HL-60/S4 treated with retinoic acid at 250 ng/mL for 4 days and 3 days (cell line): Measurements from ENCODE around the gene FAM89B.

Experiments used
- in situ Hi-C: fragments of 300-500 bp; cut with MboI; formaldehyde crosslinking; loops from 2 replicates; pipeline ENCODE4 v1.7.0; 2022; ENCODE audit warnings: low sequenced_read_pairs

Gene FAM89B

GRCh38 chr11:65538915-65539743 lies 33.2 kb upstream of the FAM89B start:
- in situ Hi-C loops: no loop called here

GRCh38 chr11:65539744-65540289 lies 32.5 kb upstream of the FAM89B start:
- in situ Hi-C loops: no loop called here

DNA sequence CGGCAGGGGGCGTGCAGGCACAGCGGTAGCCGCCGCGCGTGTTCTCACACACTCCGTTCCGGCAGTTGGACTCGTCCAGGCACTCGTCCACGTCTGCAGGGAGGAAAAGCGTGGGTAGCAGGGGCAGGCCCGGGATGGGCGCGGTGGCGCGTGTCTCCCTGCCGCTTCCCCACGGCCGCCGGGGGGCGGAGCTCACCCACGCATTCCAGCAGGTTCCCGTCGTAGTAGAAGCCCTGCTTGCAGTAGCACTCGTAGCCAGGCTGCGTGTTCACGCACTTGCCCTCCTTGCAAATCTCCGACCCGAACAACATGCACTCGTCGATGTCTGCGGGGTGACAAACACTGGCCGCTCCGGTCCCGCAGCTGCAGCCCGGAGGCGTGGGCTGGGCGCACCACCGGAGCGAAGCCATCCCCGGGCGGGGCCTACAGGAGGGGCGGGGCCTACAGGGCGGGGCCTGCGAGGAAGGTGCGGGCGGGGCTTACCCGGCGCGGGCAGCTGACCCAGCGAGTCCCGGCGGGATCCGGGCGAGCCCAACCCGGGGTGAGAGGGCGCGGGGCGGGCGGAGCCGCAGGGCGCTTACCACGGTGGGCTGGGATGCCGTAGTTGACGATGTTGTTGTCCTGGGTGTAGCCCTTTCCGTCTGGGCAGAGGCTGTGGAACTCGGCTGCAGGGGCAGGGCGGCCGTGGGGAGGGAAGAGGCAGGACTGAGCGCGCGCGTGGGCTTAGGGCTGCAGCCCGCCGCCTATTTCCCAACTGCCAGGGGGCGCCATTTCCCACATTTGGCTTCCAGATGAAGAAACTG lies 31.8 kb upstream of the FAM89B start:
- in situ Hi-C loops: no loop called here

DNA sequence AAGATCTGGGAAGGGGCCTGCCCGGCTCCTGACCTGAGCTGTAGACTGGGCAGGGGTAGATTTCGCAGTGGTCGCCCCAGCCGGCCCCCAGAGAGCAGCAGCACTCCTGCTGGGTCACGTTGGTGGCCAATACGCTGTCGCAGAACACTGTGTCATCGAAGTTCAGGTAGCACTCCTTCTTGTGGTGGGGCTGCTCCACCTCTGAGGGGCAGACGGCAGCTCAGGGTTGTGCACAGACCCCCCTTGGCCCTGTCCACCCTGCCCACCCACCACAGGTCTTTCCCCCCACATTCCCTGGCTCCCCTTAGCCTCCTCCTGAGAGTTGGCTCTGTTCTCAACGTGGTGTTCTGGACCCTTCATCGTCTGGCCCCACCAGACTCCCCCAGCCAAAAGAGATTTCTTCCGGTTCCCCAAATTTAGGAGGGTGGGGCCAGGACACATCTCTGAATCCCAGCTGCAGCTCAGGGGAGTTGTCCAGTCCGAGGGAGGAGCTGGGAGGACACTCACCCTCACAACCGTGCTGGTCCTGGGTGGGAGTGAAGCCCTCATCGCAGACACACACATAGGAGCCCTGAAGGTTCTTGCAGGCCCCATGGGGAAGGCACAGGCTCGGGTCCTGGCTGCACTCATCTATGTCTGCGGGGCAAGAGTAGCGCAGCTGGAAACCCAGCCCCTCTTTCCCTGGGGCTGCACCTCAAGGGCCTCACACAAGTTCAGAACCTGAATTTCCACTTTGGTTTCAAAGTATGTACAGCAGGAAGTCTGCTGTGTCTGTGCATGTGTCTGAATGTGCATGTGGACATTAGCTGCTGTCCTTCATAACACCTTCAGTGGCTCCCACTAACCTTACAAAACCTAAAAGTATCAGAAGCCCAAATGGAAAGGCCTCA lies 31.0 kb upstream of the FAM89B start:
- in situ Hi-C loops: no loop called here

GRCh38 chr11:65542738-65543390 lies 29.5 kb upstream of the FAM89B start:
- in situ Hi-C loops: no loop called here

DNA sequence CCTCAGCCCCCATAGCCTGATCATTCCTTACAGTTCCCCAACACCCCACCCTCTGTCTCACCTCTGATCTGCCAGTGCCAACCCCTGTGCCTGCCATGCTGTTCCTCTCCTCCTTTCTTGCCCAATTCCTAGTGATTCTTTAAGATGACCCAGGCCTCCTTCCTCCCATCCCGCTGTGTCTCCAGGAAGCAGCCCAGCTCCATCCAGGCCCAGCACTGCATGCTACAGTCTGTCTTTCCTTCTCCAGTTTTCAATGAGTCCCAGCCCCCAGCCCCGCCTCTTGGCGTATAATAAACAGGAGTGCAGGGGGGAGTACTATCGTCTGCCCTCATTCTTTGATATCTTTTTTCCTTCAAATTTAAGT lies 26.5 kb upstream of the FAM89B start:
- in situ Hi-C loops: no loop called here

- in situ Hi-C loops: no loop called here
These were observed 25.9 kb upstream of the FAM89B start for GRCh38 chr11:65546217-65546958.

DNA sequence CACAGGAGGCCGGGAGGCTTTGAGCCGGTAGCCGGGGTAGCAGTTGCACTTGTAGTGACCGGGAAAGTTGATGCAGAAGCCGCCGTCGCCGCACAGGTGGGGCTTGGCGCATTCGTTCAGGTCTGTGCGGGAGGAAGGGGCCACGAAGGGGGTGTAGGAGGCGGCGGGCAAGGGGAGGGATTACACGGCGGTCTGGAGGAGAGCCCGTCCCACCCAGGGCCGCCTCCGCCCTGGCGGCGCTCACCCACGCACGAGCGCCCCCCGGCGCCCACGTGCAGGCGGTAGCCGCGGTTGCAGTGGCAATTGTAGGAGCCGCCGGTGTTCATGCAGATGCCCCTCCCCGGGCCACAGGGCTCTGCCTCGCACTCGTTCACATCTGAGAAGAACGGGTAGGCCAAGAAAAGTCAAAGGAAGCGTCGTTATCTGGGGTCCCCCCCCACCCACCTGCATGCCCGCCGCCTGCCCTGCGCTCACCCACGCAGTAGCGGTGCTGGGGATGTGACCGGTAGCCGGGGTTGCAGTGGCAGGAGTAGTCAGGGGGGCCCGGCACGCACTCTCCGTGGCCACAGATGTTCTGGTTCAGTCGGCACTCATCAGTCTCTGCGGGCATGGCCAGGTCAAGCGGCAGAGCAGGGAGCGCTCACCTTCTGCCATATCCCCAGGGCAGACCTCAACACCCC lies 24.8 kb upstream of the FAM89B start:
- in situ Hi-C loops: no loop called here

DNA sequence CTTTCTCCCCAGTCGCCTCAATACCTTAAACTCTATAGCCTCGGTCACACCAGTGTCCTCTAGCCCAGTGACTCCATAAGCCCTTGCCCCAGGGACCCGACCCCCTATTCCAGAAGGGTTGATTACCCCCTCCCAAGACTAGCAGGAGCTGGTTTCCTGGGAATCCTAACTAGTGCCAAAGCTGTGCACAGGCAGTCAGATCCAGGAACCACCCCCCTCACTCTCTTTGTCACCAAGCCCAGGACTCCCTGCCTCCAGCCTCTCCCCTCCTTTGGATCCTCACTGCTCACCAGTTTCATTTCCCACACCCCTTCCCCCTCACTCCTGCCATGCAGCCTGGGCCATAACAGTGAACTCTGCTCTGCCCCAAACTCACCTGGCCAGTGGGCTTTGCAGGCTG lies 23.9 kb upstream of the FAM89B start:
- in situ Hi-C loops: no loop called here

- in situ Hi-C loops: no loop called here
These were observed 23.2 kb upstream of the FAM89B start for GRCh38 chr11:65549096-65549495.

- in situ Hi-C loops: no loop called here
These were observed 20.6 kb upstream of the FAM89B start for GRCh38 chr11:65551572-65552387.

GRCh38 chr11:65552388-65552951 lies 19.9 kb upstream of the FAM89B start:
- in situ Hi-C loops: no loop called here

DNA sequence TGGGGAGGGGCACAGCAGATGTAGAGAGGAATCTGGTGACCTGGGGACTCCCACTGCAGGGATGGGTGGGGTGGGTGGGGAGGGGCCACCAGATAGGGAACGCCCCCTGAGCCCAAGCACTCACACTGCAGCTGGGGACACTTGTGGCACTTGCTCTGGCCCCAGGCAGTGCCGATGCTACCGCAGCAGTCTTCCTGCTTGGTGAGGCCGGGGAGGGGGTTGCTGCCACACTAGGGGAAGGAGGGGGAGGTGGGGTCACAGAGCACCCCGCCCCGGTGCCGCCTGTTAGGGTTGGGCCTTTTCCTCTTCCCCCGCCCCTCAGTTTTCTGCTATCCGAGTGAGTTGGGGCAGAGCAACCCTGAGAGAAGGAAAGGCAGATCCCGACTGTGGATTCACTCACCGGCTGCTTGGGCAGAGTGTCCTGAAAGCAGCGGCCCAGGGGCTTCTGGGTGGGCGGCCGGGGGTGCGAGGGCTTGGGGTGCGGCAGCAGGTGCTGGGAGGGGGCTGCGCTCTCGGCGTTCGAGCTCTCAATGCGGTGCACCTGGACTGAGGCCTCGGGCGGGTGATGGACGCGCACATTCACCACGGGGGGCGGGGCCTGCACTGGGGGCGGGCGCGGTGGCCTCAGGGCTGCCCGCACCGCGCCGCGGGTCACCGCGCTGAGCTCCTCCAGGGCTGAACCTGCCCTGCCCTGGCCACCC lies 18.9 kb upstream of the FAM89B start:
- in situ Hi-C loops: no loop called here

DNA sequence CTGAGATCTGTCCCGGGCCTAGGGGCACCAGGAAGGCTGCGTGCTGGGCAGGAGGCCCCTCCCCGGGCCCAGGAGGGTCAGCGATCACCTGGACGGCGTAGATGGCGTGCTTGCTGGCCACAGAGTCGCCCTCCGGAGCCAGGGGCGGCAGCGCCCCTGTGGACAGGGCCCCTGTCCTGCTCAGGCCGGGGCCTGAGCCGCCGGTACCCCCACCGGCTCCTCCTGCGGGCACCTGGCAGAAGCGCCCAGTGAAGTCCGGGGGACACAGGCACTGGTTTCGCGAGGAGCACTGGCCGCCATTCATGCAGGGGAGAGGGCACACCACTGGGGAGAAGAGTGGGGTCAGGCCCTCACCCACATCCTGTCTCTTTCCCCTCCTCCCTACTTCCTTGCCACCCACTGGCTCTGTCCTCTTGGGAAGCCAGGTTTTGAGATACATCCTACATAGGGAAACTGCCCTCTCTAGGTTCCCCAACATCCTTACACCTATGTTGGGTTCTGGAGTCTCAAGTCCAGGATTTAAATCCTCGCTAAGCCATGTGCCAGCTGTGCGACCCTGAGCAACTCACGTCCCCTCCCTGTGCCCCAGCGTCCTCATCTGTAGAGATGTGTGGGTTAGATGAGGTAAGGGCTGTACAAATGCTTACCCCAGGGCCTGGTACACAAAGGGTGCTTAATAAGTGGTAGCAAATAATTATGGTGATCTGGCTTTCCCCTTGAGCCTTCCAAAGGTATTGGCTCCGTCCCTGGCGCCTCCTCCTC lies 18.1 kb upstream of the FAM89B start:
- in situ Hi-C loops: no loop called here

DNA sequence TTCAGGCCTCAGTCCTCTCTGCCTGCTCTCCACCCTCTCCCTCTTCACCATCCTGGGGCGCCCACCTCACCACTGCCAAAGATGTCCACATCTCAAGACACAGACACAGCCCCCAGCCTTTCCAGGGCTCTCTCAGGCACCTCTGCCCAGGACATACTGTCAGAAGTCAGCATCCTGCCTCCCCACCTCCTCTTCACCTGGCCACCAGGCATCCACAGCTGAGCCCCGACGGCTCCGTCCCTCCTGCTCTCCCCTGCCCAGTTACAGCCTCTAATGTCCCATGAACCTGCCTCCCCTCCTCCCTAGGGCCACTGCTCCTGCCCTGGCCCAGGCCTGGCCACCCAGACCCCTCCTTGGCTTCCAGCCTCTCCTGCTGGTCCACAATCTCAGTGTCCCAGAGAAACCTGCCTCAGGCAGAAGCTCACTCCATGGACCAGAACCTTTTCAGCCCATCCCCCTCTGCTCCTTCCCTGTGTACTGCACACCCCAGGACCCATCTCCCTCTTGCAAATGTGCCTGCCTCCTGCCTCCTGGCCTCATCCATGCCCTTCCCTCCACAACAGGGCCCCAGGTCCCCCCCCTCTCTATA lies 17.4 kb upstream of the FAM89B start:
- in situ Hi-C loops: no loop called here

GRCh38 chr11:65555693-65556231 lies 16.6 kb upstream of the FAM89B start:
- in situ Hi-C loops: no loop called here
